H1 (cell line): ENCODE measurements around the gene MGST3. TPM values are rescaled to one million over a fixed set of nuclear protein-coding genes. Genes with fewer than 3 reads are reported as not detected.
A peak's percentile ranks its signal among the peaks of the same experiment; 100 is the strongest.

Source experiments
- CBX5 ChIP-seq: fragments of 300-800, 300-1000 bp; sonication (generic); IDR thresholded peaks from 2 replicates; pipeline ENCODE4 v1.7.1; 2016; ENCODE audit warnings: antibody characterized with exemption, low read length, low read depth
- CREB1 ChIP-seq: IDR thresholded peaks from 2 replicates; pipeline ENCODE4 v1.6.1; 2012; ENCODE audit warnings: inconsistent platforms
- EP300 ChIP-seq, 2 experiments: IDR thresholded peaks; 1 replicate in 1 of 2; 2 replicates in 1 of 2; pipeline ENCODE4 v1.6.1; 2011 to 2012; ENCODE audit warnings: low read depth in 2 of 2, low read length in 2 of 2, mild to moderate bottlenecking in 2 of 2, borderline replicate concordance in 1 of 2, inconsistent platforms in 1 of 2, moderate library complexity in 1 of 2
- EZH2 ChIP-seq: fragments of 200-600 bp; sonication (generic); IDR thresholded peaks from 2 replicates; pipeline ENCODE4 v1.7.1; 2012; ENCODE audit warnings: low read depth, mild to moderate bottlenecking, moderate library complexity, low read length, inconsistent platforms; ENCODE audit not compliant: severe bottlenecking
- HDAC2 ChIP-seq, 2 experiments: fragments of 300-600 bp in 1 of 2; sonication (generic) in 1 of 2; IDR thresholded peaks; 2 replicates each; pipeline ENCODE4 v1.6.1; 2011 to 2012; ENCODE audit warnings: low read depth in 2 of 2, low read length in 2 of 2, mild to moderate bottlenecking in 2 of 2, moderate library complexity in 2 of 2, borderline replicate concordance in 1 of 2, inconsistent platforms in 1 of 2
- KDM5A ChIP-seq: fragments of 200-600 bp; IDR thresholded peaks from 2 replicates; pipeline ENCODE4 v1.7.1; 2012; ENCODE audit warnings: mild to moderate bottlenecking, low read length, inconsistent platforms, mixed read lengths
- NRF1 ChIP-seq: IDR thresholded peaks from 2 replicates; pipeline ENCODE4 v1.6.1; 2011; ENCODE audit warnings: mild to moderate bottlenecking, low read depth, low read length, improper control_type of control experiment
- POLR2A ChIP-seq, 2 experiments: IDR thresholded peaks; 1 replicate in 1 of 2; 2 replicates in 1 of 2; pipeline ENCODE4 v1.6.1; 2011; ENCODE audit warnings: low read depth in 2 of 2, low read length in 2 of 2, mild to moderate bottlenecking in 2 of 2; ENCODE audit errors: control extremely low read depth in 1 of 2
- POLR2AphosphoS5 ChIP-seq: IDR thresholded peaks from 2 replicates; pipeline ENCODE4 v1.6.1; 2011; ENCODE audit warnings: low read depth, low read length
- SIRT6 ChIP-seq: IDR thresholded peaks from one replicate; pipeline ENCODE4 v1.7.1; 2012; ENCODE audit warnings: low read length, inconsistent platforms
- SIX5 ChIP-seq: IDR thresholded peaks from 2 replicates; pipeline ENCODE4 v1.6.1; 2011; ENCODE audit warnings: mild to moderate bottlenecking, low read depth, low read length
- SP1 ChIP-seq: IDR thresholded peaks from 2 replicates; pipeline ENCODE4 v1.6.1; 2011; ENCODE audit warnings: low read depth, low read length
- TAF7 ChIP-seq: optimal IDR thresholded peaks from 2 replicates; pipeline ENCODE3; 2011; ENCODE audit warnings: low read depth, mild to moderate bottlenecking, inconsistent platforms, low read length, moderate library complexity, borderline replicate concordance
- TEAD4 ChIP-seq: IDR thresholded peaks from 2 replicates; pipeline ENCODE4 v1.6.1; 2012; ENCODE audit warnings: low read depth, low read length, inconsistent platforms, mixed read lengths
- ZNF274 ChIP-seq: IDR thresholded peaks from 2 replicates; pipeline ENCODE4 v1.7.0; 2012; ENCODE audit warnings: low read length, borderline replicate concordance; ENCODE audit errors: extremely low read depth
- polyA plus RNA-seq, 7 experiments: library from polyadenylated mRNA; depleted of rRNA in 3 of 7; stranded (reverse) in 5 of 7; unstranded in 2 of 7; fragments of >200 nt in 5 of 7; fragments of 200-250 nt in 2 of 7; gene quantifications; 1 replicate in 5 of 7; 2 replicates in 1 of 7; 4 replicates in 1 of 7; pipeline versions ENCODE4 v1.2.1 to v1.2.3, GENCODE V29; 2011 to 2013; ENCODE audit warnings: missing spikeins in 2 of 7, mixed read lengths in 2 of 7
- total RNA-seq: library from RNA; stranded (reverse); fragmentation: NEBNext Ultra II Directional; extraction: Animal tissue kit (Norgen Biotek cat#: 25700); gene quantifications from 2 replicates; pipeline ENCODE4 v1.2.1, GENCODE V29; 2021

Gene MGST3
- total and polyA plus RNA-seq, 2 of the 8 experiments (the other 6 are each of a cell fraction or from before 2014, with no cell fraction given): 124 to 257 TPM

- no peak for TF ChIP-seq ZNF274
- no peak for TF ChIP-seq TAF7
- no peak for TF ChIP-seq NRF1
- TF ChIP-seq KDM5A: no peak
- TF ChIP-seq EZH2: no peak
- no peak for TF ChIP-seq EP300 (IDR thresholded peaks at IDR 0.05; ENCODE audit: borderline replicate concordance in 1 of 2, low read depth in 2 of 2, low read length in 2 of 2)
- no peak for TF ChIP-seq CBX5
- TF ChIP-seq TEAD4: no peak
- TF ChIP-seq SIRT6: no peak
- TF ChIP-seq CREB1: peak; percentile 59; the same call in 1 of the 2 replicates
- 0 out of 4 replicates have a peak, but pooled peaks of 1 of the 2 experiments have one; percentile 65 for TF ChIP-seq HDAC2 (IDR thresholded peaks at IDR 0.05; ENCODE audit: borderline replicate concordance in 1 of 2, low read depth in 2 of 2, low read length in 2 of 2)
- peak in 1 of 2 experiments; percentile 40; a peak in 1 of 3 replicates for TF ChIP-seq POLR2A (IDR thresholded peaks at IDR 0.05; ENCODE audit: control extremely low read depth in 1 of 2, low read depth in 2 of 2, low read length in 2 of 2)
- TF ChIP-seq SP1: peak; percentile 64; the same call in 1 of the 2 replicates
- TF ChIP-seq POLR2AphosphoS5: no peak
- TF ChIP-seq SIX5: no peak
Measured at GRCh38 chr1:165597883-165598675, 33.0 kb upstream of the MGST3 start (continued).
